A549 (cell line): ENCODE measurements around the gene PLGRKT. TPM values are rescaled to one million over a fixed set of nuclear protein-coding genes. Genes with fewer than 3 reads are reported as not detected.

Source experiments
- ATAC-seq, 2 experiments: fragments of 200-7000 bp in 1 of 2; fragments of >200 bp in 1 of 2; cut with Nextera tagmentation in 1 of 2; cut with Tn5 transposase in 1 of 2; 3 replicates each; pipeline versions ENCODE4 v1.8.0 to v1.9.1; 2018 to 2020; ENCODE audit warnings: mild to moderate bottlenecking in 1 of 2, moderate library complexity in 1 of 2
- CTCF ChIA-PET: fragments of 300-600 bp; sonication (Branson Sonifier 250); formaldehyde crosslinking; extraction: SDS; loops from one replicate; lab custom pipeline; 2021; ENCODE audit warnings: antibody characterized with exemption, inconsistent platforms; lab: Yijun Ruan, JAX
- POLR2A ChIA-PET: fragments of 350-600 bp; formaldehyde crosslinking; extraction: SDS; loops from one replicate; lab custom pipeline; 2021; ENCODE audit warnings: antibody characterized with exemption, inconsistent platforms; lab: Yijun Ruan, JAX
- DNase-seq, 2 experiments: peaks; one replicate each; pipeline versions ENCODE4 v3.0.0 to v3.0.0-alpha.2; 2011 to 2016; ENCODE audit warnings: low read depth in 1 of 2, low spot score in 1 of 2
- FAIRE-seq: peaks from 2 replicates; lab custom pipeline; 2011; peaks lifted over from hg19 to GRCh38; lab: Jason Lieb, UNC
- H3K27ac ChIP-seq, 2 experiments: fragments of >200 bp; sonication (Bioruptor Twin); formaldehyde crosslinking; 3 replicates each; pipeline ENCODE4 v1.5.1; 2016 to 2017
- H3K4me1 ChIP-seq: fragments of >200 bp; sonication (Bioruptor Twin); formaldehyde crosslinking; 3 replicates; pipeline ENCODE4 v1.6.1; 2016
- H3K4me2 ChIP-seq: fragments of >200 bp; sonication (Bioruptor Twin); formaldehyde crosslinking; 3 replicates; pipeline ENCODE4 v1.6.1; 2016
- H3K4me3 ChIP-seq: fragments of >200 bp; sonication (Bioruptor Twin); formaldehyde crosslinking; 3 replicates; pipeline ENCODE4 v1.5.1; 2016
- H3K9me3 ChIP-seq: fragments of >200 bp; sonication (Bioruptor Twin); formaldehyde crosslinking; 3 replicates; pipeline ENCODE4 v1.6.1; 2016
- CBX2 ChIP-seq: fragments of 200-600 bp; sonication (generic); IDR thresholded peaks from 2 replicates; pipeline ENCODE4 v1.6.1; 2016; ENCODE audit warnings: low read depth, mild to moderate bottlenecking, borderline replicate concordance
- CEBPB ChIP-seq, 2 experiments: fragments of >200 bp in 1 of 2; sonication (Bioruptor Twin) in 1 of 2; formaldehyde crosslinking in 1 of 2; IDR thresholded peaks; 2 replicates each; pipeline ENCODE4 v1.6.1; 2012 to 2016
- CHD2 ChIP-seq: fragments of 150-350 bp; IDR thresholded peaks from 2 replicates; pipeline ENCODE4 v1.6.1; 2014; ENCODE audit warnings: low read length; ENCODE audit not compliant: partially characterized antibody
- EHMT2 ChIP-seq: fragments of 200-600 bp; sonication (generic); IDR thresholded peaks from 2 replicates; pipeline ENCODE4 v1.6.1; 2016; ENCODE audit warnings: antibody characterized with exemption, low read depth, mild to moderate bottlenecking, moderate library complexity
- EP300 ChIP-seq, 2 experiments: fragments of >200 bp; sonication (Bioruptor Twin); formaldehyde crosslinking; IDR thresholded peaks; 2 replicates in 1 of 2; 3 replicates in 1 of 2; pipeline ENCODE4 v1.6.1; 2016 to 2017
- FOSB ChIP-seq: fragments of 250-450 bp; sonication (Bioruptor Pico); IDR thresholded peaks from 2 replicates; pipeline ENCODE4 v1.5.0; 2020; ENCODE audit warnings: mild to moderate bottlenecking, moderate library complexity
- HDAC2 ChIP-seq: fragments of 200-600 bp; sonication (generic); IDR thresholded peaks from 2 replicates; pipeline ENCODE4 v1.6.1; 2016
- HEYL ChIP-seq: fragments of 250-450 bp; sonication (Bioruptor Pico); IDR thresholded peaks from 2 replicates; pipeline ENCODE4 v1.8.0; 2021; ENCODE audit warnings: mild to moderate bottlenecking, moderate library complexity
- HOXB13 ChIP-seq: fragments of 250-450 bp; sonication (Bioruptor Pico); IDR thresholded peaks from 2 replicates; pipeline ENCODE4 v1.5.0; 2020; ENCODE audit warnings: low read depth, mild to moderate bottlenecking, moderate library complexity
- HOXB5 ChIP-seq: fragments of 250-450 bp; sonication (Bioruptor Pico); IDR thresholded peaks from 2 replicates; pipeline ENCODE4 v1.5.0; 2020; ENCODE audit warnings: mild to moderate bottlenecking, moderate library complexity
- KDM1A ChIP-seq: fragments of 200-600 bp; sonication (generic); IDR thresholded peaks from 2 replicates; pipeline ENCODE4 v1.6.1; 2016; ENCODE audit warnings: low read depth, mild to moderate bottlenecking
- MAZ ChIP-seq: fragments of 150-350 bp; IDR thresholded peaks from 2 replicates; pipeline ENCODE4 v1.6.1; 2014; ENCODE audit warnings: antibody characterized with exemption, low read depth, low read length, borderline replicate concordance
- SMC3 ChIP-seq: fragments of >200 bp; sonication (Bioruptor Twin); formaldehyde crosslinking; IDR thresholded peaks from 3 replicates; pipeline ENCODE4 v1.6.1; 2018; ENCODE audit warnings: inconsistent platforms
- TFCP2L1 ChIP-seq: fragments of 250-450 bp; sonication (Bioruptor Pico); IDR thresholded peaks from 2 replicates; pipeline ENCODE4 v1.5.0; 2021; ENCODE audit warnings: mild to moderate bottlenecking
- ZC3H11A ChIP-seq: fragments of 450-650 bp; IDR thresholded peaks from 2 replicates; pipeline ENCODE4 v1.6.1; 2014; ENCODE audit warnings: antibody characterized with exemption, mild to moderate bottlenecking
- ZNF302 ChIP-seq: fragments of 250-450 bp; sonication (Bioruptor Pico); IDR thresholded peaks from 2 replicates; pipeline ENCODE4 v1.9.0; 2021; ENCODE audit warnings: inconsistent platforms, mild to moderate bottlenecking, moderate library complexity
- ZSCAN20 ChIP-seq: fragments of 250-450 bp; sonication (Bioruptor Pico); IDR thresholded peaks from 2 replicates; pipeline ENCODE4 v1.8.0; 2022; ENCODE audit warnings: mild to moderate bottlenecking, moderate library complexity
- WGBS: methylation state at CpG from one replicate; pipeline ENCODE4 v1.1.6; 2017; ENCODE audit errors: missing lambda C conversion rate; 5-methylcytosine and 5-hydroxymethylcytosine counted together
- polyA plus RNA-seq, 4 experiments: library from polyadenylated mRNA; depleted of rRNA in 3 of 4; stranded (reverse); fragments of >200 nt; fragmentation: RNase III in 1 of 4; extraction: RNeasy Plus Mini Kit Qiagen cat#74134 plus additional on column Dnase treatment in 1 of 4; gene quantifications; 2 replicates in 3 of 4; 3 replicates in 1 of 4; pipeline ENCODE4 v1.2.3, GENCODE V29; 2011 to 2017
- TF ChIP-seq, protein P1 (sequence below): fragments of 250-450 bp; sonication (Bioruptor Pico); IDR thresholded peaks from 2 replicates; pipeline ENCODE4 v1.5.0; 2021; ENCODE audit warnings: mild to moderate bottlenecking, moderate library complexity, borderline replicate concordance
- TF ChIP-seq, protein P2 (sequence below): IDR thresholded peaks from 2 replicates; pipeline ENCODE4 v1.6.1; 2012; ENCODE audit warnings: low read depth, borderline replicate concordance
- TF ChIP-seq, protein P3 (sequence below): IDR thresholded peaks from 2 replicates; pipeline ENCODE4 v1.6.1; 2012
- TF ChIP-seq, protein P4 (sequence below): fragments of 200-600 bp; sonication (generic); IDR thresholded peaks from 2 replicates; pipeline ENCODE4 v1.6.1; 2016; ENCODE audit warnings: antibody characterized with exemption, mild to moderate bottlenecking, moderate library complexity
- TF ChIP-seq, protein P5 (sequence below): fragments of >200 bp; sonication (Bioruptor Twin); formaldehyde crosslinking; IDR thresholded peaks from 3 replicates; pipeline ENCODE4 v1.5.1; 2016

Gene PLGRKT
- polyA plus RNA-seq, 2 of the 4 experiments (the other 2 are of a cell fraction): 24.3 to 37.7 TPM

DNA sequence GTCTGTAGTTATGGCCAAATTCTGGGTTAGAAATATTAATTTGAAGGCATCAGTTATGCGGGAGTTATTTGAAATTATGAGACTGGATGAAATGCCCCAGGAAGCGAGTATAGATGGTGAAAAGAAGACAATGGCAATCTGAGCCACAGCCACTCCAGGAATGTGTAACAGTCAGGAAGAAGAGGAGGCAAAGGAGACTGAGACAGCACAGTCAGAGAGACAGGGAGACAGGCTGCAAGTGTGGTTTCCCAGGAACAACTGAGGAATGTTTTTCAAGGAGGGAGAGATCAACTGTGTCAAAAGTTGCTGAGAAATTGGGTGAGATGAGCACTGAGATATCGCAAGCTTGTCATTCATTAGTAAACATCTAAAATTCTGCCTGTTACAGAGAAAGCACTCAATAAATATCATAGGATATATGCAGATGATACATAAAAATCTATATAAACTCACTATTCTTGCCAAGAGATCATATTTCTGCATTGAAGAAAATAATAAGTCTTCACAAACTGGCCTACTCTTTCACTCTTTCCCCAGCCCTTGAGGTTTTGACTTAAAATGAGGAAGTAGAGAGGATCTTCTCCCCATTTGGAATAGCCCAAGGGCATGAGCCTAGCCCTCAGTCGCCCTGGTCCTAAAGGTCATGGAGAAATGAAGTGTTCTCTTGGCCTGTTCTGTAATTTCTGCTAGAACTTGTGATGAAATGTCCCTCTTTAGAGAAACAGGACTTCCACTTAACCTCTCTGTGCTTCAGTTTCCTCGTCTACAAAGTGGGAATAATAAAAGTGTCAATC, 49.5 kb downstream of the PLGRKT start:
- Histone ChIP-seq H3K4me2 (no peak overlapping the region), H3K27ac (no peak overlapping the region), H3K9me3 (no peaks in the 10 kb centered on the region), H3K4me3 (no peak overlapping the region), H3K4me1 (no peaks in the 10 kb centered on the region)
- ChIA-PET POLR2A (no interaction called here), CTCF (interaction anchor here (1.6 kb wide), 1 partner anchor 202 kb away, joined by 5 read pairs; no protein-coding TSS in a partner anchor)
- FAIRE-seq (no peak), ATAC-seq (no peak), DNase-seq (no peak)
- 81% methylated on average over 5 of the region's 5 CpGs for WGBS
- no peak for TF ChIP-seq SMC3
- TF ChIP-seq, protein P1, sequence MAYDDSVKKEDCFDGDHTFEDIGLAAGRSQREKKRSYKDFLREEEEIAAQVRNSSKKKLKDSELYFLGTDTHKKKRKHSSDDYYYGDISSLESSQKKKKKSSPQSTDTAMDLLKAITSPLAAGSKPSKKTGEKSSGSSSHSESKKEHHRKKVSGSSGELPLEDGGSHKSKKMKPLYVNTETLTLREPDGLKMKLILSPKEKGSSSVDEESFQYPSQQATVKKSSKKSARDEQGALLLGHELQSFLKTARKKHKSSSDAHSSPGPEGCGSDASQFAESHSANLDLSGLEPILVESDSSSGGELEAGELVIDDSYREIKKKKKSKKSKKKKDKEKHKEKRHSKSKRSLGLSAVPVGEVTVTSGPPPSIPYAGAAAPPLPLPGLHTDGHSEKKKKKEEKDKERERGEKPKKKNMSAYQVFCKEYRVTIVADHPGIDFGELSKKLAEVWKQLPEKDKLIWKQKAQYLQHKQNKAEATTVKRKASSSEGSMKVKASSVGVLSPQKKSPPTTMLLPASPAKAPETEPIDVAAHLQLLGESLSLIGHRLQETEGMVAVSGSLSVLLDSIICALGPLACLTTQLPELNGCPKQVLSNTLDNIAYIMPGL (CRISPR knock-in tag): no peak
- TF ChIP-seq KDM1A: no peak
- TF ChIP-seq CBX2: no peak
- TF ChIP-seq ZSCAN20 (CRISPR knock-in tag): no peak
- no peak for TF ChIP-seq EP300 (IDR thresholded peaks at IDR 0.05)
- no peak for TF ChIP-seq HOXB13 (CRISPR knock-in tag)
- no peak for TF ChIP-seq EHMT2
- TF ChIP-seq, protein P2, sequence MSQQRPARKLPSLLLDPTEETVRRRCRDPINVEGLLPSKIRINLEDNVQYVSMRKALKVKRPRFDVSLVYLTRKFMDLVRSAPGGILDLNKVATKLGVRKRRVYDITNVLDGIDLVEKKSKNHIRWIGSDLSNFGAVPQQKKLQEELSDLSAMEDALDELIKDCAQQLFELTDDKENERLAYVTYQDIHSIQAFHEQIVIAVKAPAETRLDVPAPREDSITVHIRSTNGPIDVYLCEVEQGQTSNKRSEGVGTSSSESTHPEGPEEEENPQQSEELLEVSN: no peak
- no peak for TF ChIP-seq TFCP2L1 (CRISPR knock-in tag)
- TF ChIP-seq HDAC2: no peak
- TF ChIP-seq ZNF302 (CRISPR knock-in tag): no peak
- TF ChIP-seq CHD2: no peak
- TF ChIP-seq, protein P3, sequence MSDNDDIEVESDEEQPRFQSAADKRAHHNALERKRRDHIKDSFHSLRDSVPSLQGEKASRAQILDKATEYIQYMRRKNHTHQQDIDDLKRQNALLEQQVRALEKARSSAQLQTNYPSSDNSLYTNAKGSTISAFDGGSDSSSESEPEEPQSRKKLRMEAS: no peak
- TF ChIP-seq, protein P4, sequence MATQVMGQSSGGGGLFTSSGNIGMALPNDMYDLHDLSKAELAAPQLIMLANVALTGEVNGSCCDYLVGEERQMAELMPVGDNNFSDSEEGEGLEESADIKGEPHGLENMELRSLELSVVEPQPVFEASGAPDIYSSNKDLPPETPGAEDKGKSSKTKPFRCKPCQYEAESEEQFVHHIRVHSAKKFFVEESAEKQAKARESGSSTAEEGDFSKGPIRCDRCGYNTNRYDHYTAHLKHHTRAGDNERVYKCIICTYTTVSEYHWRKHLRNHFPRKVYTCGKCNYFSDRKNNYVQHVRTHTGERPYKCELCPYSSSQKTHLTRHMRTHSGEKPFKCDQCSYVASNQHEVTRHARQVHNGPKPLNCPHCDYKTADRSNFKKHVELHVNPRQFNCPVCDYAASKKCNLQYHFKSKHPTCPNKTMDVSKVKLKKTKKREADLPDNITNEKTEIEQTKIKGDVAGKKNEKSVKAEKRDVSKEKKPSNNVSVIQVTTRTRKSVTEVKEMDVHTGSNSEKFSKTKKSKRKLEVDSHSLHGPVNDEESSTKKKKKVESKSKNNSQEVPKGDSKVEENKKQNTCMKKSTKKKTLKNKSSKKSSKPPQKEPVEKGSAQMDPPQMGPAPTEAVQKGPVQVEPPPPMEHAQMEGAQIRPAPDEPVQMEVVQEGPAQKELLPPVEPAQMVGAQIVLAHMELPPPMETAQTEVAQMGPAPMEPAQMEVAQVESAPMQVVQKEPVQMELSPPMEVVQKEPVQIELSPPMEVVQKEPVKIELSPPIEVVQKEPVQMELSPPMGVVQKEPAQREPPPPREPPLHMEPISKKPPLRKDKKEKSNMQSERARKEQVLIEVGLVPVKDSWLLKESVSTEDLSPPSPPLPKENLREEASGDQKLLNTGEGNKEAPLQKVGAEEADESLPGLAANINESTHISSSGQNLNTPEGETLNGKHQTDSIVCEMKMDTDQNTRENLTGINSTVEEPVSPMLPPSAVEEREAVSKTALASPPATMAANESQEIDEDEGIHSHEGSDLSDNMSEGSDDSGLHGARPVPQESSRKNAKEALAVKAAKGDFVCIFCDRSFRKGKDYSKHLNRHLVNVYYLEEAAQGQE: no peak
- no peak for TF ChIP-seq HEYL (CRISPR knock-in tag)

DNA sequence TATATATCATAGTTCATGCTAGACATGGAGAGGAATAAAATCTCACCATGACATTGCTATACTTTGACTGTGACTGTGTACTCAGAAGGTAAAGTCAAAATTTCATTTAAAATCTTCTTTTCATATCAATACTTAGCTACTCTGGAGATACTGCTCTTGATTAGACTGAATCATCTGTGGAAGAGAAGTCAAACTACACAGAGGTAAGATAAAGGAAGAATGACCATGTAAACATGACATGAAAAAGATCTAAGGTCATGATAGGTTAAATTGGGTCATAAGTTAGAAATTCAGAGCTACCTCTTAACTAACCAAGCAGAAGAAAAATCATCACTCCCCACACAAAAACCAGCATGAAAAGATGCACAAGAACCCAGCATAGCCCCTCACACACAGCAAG, 53.3 kb downstream of the PLGRKT start:
- ATAC-seq (no peak), FAIRE-seq (no peak), DNase-seq (no peak)
- Histone ChIP-seq H3K27ac (no peak overlapping the region), H3K4me2 (no peak overlapping the region), H3K4me3 (no peak overlapping the region), H3K9me3 (no peaks in the 10 kb centered on the region), H3K4me1 (no peaks in the 10 kb centered on the region)
- TF ChIP-seq, protein P5, sequence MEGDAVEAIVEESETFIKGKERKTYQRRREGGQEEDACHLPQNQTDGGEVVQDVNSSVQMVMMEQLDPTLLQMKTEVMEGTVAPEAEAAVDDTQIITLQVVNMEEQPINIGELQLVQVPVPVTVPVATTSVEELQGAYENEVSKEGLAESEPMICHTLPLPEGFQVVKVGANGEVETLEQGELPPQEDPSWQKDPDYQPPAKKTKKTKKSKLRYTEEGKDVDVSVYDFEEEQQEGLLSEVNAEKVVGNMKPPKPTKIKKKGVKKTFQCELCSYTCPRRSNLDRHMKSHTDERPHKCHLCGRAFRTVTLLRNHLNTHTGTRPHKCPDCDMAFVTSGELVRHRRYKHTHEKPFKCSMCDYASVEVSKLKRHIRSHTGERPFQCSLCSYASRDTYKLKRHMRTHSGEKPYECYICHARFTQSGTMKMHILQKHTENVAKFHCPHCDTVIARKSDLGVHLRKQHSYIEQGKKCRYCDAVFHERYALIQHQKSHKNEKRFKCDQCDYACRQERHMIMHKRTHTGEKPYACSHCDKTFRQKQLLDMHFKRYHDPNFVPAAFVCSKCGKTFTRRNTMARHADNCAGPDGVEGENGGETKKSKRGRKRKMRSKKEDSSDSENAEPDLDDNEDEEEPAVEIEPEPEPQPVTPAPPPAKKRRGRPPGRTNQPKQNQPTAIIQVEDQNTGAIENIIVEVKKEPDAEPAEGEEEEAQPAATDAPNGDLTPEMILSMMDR: no peak
- TF ChIP-seq MAZ: no peak
- no peak for TF ChIP-seq HOXB13 (CRISPR knock-in tag)
- TF ChIP-seq FOSB (CRISPR knock-in tag): no peak
- TF ChIP-seq ZC3H11A: no peak
- no peak for TF ChIP-seq CEBPB (IDR thresholded peaks at IDR 0.05)
- TF ChIP-seq HOXB5 (CRISPR knock-in tag): no peak
- CTCF ChIA-PET: no interaction called here
- POLR2A ChIA-PET: no interaction called here
